Measurements from ENCODE around the gene HERC3.

- no peak for TF ChIP-seq CTCF (conservative IDR thresholded peaks at IDR 0.05; ENCODE audit: low read depth in 2 of 2)
- TF ChIP-seq EZH2 (IDR thresholded peaks at IDR 0.05; ENCODE audit: low read depth, unreplicated experiment) = no peak
- no peak for TF ChIP-seq POLR2AphosphoS5 (IDR thresholded peaks at IDR 0.05; ENCODE audit: low read depth)
- no peak for TF ChIP-seq CREB1 (CRISPR knock-in tag; IDR thresholded peaks at IDR 0.05; ENCODE audit: low read depth)
- no peak for TF ChIP-seq ZNF114 (CRISPR knock-in tag; IDR thresholded peaks at IDR 0.05)
- TF ChIP-seq STAT1 (IDR thresholded peaks at IDR 0.05; ENCODE audit: unreplicated experiment) = no peak
- no peak for TF ChIP-seq REST (IDR thresholded peaks at IDR 0.05; ENCODE audit: unreplicated experiment)
Observed at GRCh38 chr4:88575186-88575585, 17.1 kb upstream of the HERC3 start.
